Measurements from ENCODE around the gene ARHGAP9.

DNA sequence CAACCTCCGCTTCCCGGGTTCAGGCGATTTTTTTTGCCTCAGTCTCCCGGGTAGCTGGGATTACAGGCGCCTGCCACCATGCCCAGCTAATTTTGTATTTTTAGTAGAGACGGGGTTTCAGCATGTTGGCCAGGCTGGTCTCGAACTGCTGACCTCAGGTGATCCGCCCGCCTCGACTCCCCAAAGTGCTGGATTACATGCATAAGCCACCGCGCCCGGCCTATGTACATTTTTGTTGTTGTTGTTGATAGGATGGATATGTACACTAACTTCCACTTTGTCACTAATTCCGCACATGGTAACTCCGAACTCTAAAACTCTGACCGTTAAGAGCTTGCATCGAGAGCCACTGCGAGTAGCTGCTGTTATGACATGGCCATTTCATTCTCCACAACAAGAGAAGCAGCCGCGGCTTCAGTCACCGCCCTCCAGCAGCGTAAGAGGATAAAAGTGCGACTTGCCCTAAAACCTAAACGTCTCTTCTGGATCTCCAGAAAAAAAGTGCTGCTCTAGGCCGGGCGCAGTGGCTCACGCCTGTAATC lies 7.5 kb upstream of the ARHGAP9 start:
- TF ChIP-seq POLR2A (IDR thresholded peaks at IDR 0.05): no peak
- TF ChIP-seq, protein P1, sequence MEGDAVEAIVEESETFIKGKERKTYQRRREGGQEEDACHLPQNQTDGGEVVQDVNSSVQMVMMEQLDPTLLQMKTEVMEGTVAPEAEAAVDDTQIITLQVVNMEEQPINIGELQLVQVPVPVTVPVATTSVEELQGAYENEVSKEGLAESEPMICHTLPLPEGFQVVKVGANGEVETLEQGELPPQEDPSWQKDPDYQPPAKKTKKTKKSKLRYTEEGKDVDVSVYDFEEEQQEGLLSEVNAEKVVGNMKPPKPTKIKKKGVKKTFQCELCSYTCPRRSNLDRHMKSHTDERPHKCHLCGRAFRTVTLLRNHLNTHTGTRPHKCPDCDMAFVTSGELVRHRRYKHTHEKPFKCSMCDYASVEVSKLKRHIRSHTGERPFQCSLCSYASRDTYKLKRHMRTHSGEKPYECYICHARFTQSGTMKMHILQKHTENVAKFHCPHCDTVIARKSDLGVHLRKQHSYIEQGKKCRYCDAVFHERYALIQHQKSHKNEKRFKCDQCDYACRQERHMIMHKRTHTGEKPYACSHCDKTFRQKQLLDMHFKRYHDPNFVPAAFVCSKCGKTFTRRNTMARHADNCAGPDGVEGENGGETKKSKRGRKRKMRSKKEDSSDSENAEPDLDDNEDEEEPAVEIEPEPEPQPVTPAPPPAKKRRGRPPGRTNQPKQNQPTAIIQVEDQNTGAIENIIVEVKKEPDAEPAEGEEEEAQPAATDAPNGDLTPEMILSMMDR (IDR thresholded peaks at IDR 0.05): no peak
